Natural killer cell (primary cell): Measurements from ENCODE around the gene TMBIM6. TPM values are rescaled to one million over a fixed set of nuclear protein-coding genes. Genes with fewer than 3 reads are reported as not detected.

Source experiments
- ATAC-seq, 3 donors: fragments of 150-1000 bp in 2 of 3; fragments of 200-7000 bp in 1 of 3; cut with Tn5 transposase; 1 replicate in 1 of 3; 2 replicates in 2 of 3; pipeline ENCODE4 v1.10.0; 2021; ENCODE audit warnings: mild to moderate bottlenecking in 2 of 3, moderate library complexity in 2 of 3
- DNase-seq, 2 donors: peaks; one replicate each; pipeline versions ENCODE4 v3.0.0 to v3.0.0-alpha.2; 2013 to 2021; ENCODE audit warnings: mixed read lengths in 1 of 2
- H3K27ac ChIP-seq: one replicate; pipeline ENCODE4 v1.5.1; 2013; ENCODE audit warnings: mild to moderate bottlenecking, low read length
- H3K27me3 ChIP-seq: one replicate; pipeline ENCODE4 v1.6.1; 2013; ENCODE audit warnings: low read length; ENCODE audit not compliant: control insufficient read depth, insufficient read depth
- H3K36me3 ChIP-seq: one replicate; pipeline ENCODE4 v1.6.1; 2013; ENCODE audit warnings: low read length; ENCODE audit not compliant: control insufficient read depth, insufficient read depth
- H3K4me1 ChIP-seq: one replicate; pipeline ENCODE4 v1.6.1; 2013; ENCODE audit warnings: low read length; ENCODE audit not compliant: control insufficient read depth, insufficient read depth
- H3K4me3 ChIP-seq: one replicate; pipeline ENCODE4 v1.5.1; 2013; ENCODE audit warnings: low read length
- H3K9me3 ChIP-seq: one replicate; pipeline ENCODE4 v1.6.1; 2013; ENCODE audit warnings: low read length; ENCODE audit not compliant: control insufficient read depth, insufficient read depth
- H3K27ac Mint-ChIP-seq, 2 donors: one replicate each; pipeline ENCODE4 v1.8.0; 2022; ENCODE audit warnings: mild to moderate bottlenecking in 2 of 2, mixed read lengths in 2 of 2, moderate library complexity in 1 of 2
- H3K27me3 Mint-ChIP-seq, 2 donors: one replicate each; pipeline ENCODE4 v1.8.0; 2022; ENCODE audit warnings: low read depth in 2 of 2, mixed read lengths in 2 of 2
- H3K36me3 Mint-ChIP-seq: one replicate; pipeline ENCODE4 v1.8.0; 2022; ENCODE audit warnings: mixed read lengths
- H3K4me1 Mint-ChIP-seq, 2 donors: one replicate each; pipeline ENCODE4 v1.8.0; 2022; ENCODE audit warnings: mixed read lengths in 2 of 2
- H3K4me3 Mint-ChIP-seq: one replicate; pipeline ENCODE4 v1.8.0; 2022; ENCODE audit warnings: mild to moderate bottlenecking, moderate library complexity, mixed read lengths
- H3K9me3 Mint-ChIP-seq, 2 donors: one replicate each; pipeline ENCODE4 v1.8.0; 2022; ENCODE audit warnings: mixed read lengths in 2 of 2
- WGBS: methylation state at CpG from one replicate; pipeline ENCODE4 v1.1.7; 2013; ENCODE audit warnings: missing lambda C conversion rate; ENCODE audit not compliant: insufficient coverage; 5-methylcytosine and 5-hydroxymethylcytosine counted together
- intact Hi-C: fragments of 100-400 bp; cut with micrococcal nuclease; formaldehyde crosslinking; loops from one replicate; pipeline ENCODE4 v1.14.2; 2022
- total RNA-seq, 4 donors: library from RNA; stranded (reverse); fragments of 120-200 nt in 1 of 4; gene quantifications; one replicate each; pipeline versions ENCODE4 v1.2.3 to v1.2.4, GENCODE V29; 2013 to 2022
- TF ChIP-seq, protein P1 (sequence below): fragments of 200-600 bp; IDR thresholded peaks from one replicate; pipeline ENCODE4 v1.8.0; 2022; ENCODE audit warnings: antibody characterized with exemption

TMBIM6 gene, protein sequence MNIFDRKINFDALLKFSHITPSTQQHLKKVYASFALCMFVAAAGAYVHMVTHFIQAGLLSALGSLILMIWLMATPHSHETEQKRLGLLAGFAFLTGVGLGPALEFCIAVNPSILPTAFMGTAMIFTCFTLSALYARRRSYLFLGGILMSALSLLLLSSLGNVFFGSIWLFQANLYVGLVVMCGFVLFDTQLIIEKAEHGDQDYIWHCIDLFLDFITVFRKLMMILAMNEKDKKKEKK
- 100 to 1,000 TPM; 326 to 375 (median 366) TPM for total RNA-seq
- 347 TPM for total RNA-seq (2013)

DNA sequence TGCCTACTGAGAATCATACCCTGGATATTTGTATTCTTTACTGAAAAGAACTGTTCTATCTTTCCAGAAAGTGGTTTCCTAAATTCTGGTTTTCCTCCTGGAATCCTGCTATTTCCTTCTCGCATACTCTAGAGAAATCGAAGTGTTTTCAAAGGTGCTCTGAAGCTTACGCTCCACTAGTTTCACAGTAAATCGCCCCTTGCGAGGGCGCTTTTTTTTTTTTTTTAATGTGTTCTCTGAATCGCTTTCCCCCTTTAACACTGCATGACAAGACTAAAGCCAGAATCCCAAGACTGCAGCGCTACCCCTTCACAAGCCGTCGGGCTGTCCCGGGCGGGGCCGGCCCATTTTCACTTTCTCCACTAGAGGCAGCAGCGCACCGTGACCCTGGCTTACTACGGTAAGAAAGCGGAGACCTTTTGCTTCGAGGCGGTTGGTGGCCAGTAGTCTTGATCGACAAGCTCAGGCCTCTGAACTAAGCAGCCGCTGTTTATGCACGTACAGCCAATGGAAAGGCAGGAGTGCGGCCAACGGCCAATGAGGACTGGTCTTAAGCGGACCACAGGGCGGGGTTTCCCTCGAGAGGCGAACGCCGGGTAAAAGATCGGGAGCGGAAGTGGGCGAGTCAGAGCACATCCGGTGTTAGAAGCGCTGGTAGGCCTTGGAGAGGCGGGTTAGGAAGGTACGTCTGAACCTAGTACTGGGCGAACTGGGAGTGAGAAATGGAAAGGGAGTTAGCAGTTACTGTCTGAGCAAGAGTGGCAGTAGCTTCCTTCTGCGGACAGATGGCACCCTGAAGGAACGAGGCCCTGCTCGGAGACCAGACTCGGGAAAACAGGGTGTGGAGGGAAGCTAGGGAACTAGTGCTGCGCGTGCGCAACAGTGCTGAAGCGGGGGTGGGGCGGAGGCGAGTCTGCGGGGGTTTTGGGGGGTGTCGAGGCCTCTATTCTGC lies at the start of gene TMBIM6:
TSS of gene TMBIM6 (plus strand) at position 628 of the 952 bp plus-strand sequence. CDS start 10,937 bp downstream, outside the sequence.
- 5% methylated on average over 49 of the region's 50 CpGs for WGBS
- H3K4me3 Mint-ChIP-seq, result peak within 1 kb of the TSS; percentile 96

DNA sequence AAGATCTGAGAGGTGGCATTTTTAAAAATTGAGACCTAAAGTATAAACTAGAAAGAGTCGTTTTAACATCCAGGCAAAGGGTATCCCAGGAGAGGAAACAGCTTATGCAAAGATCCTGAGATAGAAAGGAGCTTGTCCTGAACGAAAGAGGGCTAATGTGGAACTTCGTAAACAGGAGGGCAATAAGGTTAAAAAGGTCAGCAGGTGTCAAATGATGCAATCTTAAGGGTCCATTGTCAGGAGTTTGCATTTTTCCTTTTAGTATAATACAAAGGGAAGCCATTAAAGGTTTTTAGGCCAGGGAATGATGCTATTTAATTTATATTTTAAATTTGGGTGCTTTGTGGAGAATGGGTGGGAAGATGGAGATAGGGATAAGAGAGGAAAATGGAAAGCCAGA lies 48.5 kb upstream of the TMBIM6 start:
- intact Hi-C loops, result no loop called here
- no peaks in the 10 kb centered on the region for H3K27me3 ChIP-seq
- ATAC-seq (no peak), DNase-seq (no peak)
- Mint-ChIP-seq H3K27ac (no peak overlapping the region), H3K4me1 (peaks cover 49 to 55% of the 10 kb centered on the region in 2 donors), H3K4me3 (no peak overlapping the region), H3K36me3 (no peaks in the 10 kb centered on the region), H3K9me3 (no peaks in the 10 kb centered on the region), H3K27me3 (no peaks in the 10 kb centered on the region)
- WGBS, result 92% methylated on average over 3 of the region's 3 CpGs
- no peaks in the 10 kb centered on the region for H3K9me3 ChIP-seq
- H3K27ac ChIP-seq, result no peak overlapping the region
- H3K4me1 ChIP-seq, result peaks cover 4% of the 10 kb centered on the region
- no peaks in the 10 kb centered on the region for H3K36me3 ChIP-seq
- H3K4me3 ChIP-seq, result no peak overlapping the region
- TF ChIP-seq, protein P1, sequence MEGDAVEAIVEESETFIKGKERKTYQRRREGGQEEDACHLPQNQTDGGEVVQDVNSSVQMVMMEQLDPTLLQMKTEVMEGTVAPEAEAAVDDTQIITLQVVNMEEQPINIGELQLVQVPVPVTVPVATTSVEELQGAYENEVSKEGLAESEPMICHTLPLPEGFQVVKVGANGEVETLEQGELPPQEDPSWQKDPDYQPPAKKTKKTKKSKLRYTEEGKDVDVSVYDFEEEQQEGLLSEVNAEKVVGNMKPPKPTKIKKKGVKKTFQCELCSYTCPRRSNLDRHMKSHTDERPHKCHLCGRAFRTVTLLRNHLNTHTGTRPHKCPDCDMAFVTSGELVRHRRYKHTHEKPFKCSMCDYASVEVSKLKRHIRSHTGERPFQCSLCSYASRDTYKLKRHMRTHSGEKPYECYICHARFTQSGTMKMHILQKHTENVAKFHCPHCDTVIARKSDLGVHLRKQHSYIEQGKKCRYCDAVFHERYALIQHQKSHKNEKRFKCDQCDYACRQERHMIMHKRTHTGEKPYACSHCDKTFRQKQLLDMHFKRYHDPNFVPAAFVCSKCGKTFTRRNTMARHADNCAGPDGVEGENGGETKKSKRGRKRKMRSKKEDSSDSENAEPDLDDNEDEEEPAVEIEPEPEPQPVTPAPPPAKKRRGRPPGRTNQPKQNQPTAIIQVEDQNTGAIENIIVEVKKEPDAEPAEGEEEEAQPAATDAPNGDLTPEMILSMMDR, result no peak

More for the DNA sequence above, at the start of gene TMBIM6:
- Mint-ChIP-seq H3K27ac (peak within 1 kb of the TSS; percentile 98 to 100), H3K27me3 (peaks cover 0 to 5% of the 10 kb centered on the region in 2 donors), H3K4me1 (peaks cover 42 to 44% of the 10 kb centered on the region in 2 donors), H3K36me3 (no peaks in the 10 kb centered on the region), H3K9me3 (no peaks in the 10 kb centered on the region)
- Histone ChIP-seq H3K27me3 (no peaks in the 10 kb centered on the region), H3K36me3 (peaks cover 7% of the 10 kb centered on the region), H3K27ac (peak within 1 kb of the TSS; percentile 89), H3K4me1 (peaks cover 27% of the 10 kb centered on the region), H3K9me3 (no peaks in the 10 kb centered on the region), H3K4me3 (peak within 1 kb of the TSS; percentile 57)
- ATAC-seq, result peak; percentile 82 to 95 (median 85)
- intact Hi-C loops, result loop anchor here (1.0 to 5.0 kb wide), 5 partner anchors 22 to 371 kb away; partner anchors contain the start of genes BCDIN3D, COX14 and NCKAP5L
- TF ChIP-seq, protein P1, result peak; percentile 87
- peak; percentile 97 to 100 for DNase-seq

DNA sequence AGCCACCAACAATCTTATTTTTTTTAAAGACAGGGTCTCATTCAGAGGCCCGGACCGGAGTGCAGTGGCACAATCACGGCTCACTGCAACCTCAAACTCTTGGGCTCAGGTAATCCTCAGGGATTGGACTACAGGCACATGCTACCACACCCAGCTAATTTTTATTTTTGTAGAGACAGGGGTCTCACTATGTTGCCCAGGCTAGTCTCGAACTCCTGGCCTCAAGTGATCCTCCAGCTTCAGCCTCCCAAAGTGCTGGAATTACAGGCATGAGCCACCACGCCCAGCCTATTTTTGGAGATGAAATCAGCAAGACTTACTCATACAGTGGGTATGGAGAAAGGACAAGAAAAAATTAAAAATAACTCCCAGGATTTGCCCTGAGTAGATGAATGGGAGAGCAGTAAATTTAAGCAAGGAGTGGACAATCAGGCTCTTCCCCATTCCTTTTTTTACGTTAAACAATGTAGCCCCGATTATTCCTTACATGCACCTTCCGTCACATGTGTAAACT lies 47.4 kb upstream of the TMBIM6 start:
- Mint-ChIP-seq H3K4me3 (no peak overlapping the region), H3K27ac (no peak overlapping the region), H3K4me1 (peaks cover 52 to 57% of the 10 kb centered on the region in 2 donors), H3K9me3 (no peaks in the 10 kb centered on the region), H3K27me3 (no peaks in the 10 kb centered on the region), H3K36me3 (no peaks in the 10 kb centered on the region)
- intact Hi-C loops, result no loop called here
- TF ChIP-seq, protein P1, result no peak
- DNase-seq (no peak), ATAC-seq (no peak)
- Histone ChIP-seq H3K4me3 (no peak overlapping the region), H3K9me3 (no peaks in the 10 kb centered on the region), H3K27ac (no peak overlapping the region), H3K27me3 (no peaks in the 10 kb centered on the region), H3K36me3 (no peaks in the 10 kb centered on the region), H3K4me1 (peaks cover 15% of the 10 kb centered on the region)
- WGBS, result 97% methylated on average over 6 of the region's 8 CpGs
